ENCODE results near the gene SEZ6.

SEZ6 gene

DNA sequence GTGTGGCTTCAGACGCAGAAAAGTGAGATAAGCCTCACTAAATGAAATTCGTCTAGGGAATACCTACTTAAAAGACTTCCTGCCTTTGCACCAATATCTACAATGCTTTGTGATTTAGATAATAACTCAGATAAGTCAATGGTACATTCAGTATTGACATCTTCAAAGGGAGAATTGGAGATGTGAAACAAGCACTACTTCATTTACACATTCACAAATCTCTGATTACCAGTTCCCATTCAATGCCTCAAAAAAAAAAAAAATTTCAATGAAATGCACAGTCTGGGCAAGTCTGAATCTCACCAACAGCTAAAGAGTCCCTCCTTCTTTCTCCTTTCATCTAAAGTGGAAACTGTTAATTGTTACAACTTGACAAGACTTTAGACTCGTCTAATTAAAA lies 58.2 kb downstream of the SEZ6 start:
- no peaks in the 10 kb centered on the region for H3K36me3 ChIP-seq (replicated peaks; ENCODE audit: insufficient read depth, low read length)
- H3K9ac ChIP-seq (ENCODE audit: low read length): no peak overlapping the region
- no peak overlapping the region for H3K4me3 ChIP-seq (ENCODE audit: low read length)
- H3K9me3 ChIP-seq (replicated peaks; ENCODE audit: insufficient read depth, low read length): no peaks in the 10 kb centered on the region
- H3K27me3 ChIP-seq (replicated peaks; ENCODE audit: insufficient read depth, low read length): no peaks in the 10 kb centered on the region
- H4K20me1 ChIP-seq (ENCODE audit: insufficient read depth, low read length): peaks cover 12% of the 10 kb centered on the region
- H3K79me2 ChIP-seq (ENCODE audit: low read length): peaks cover 85% of the 10 kb centered on the region
- H3K27ac ChIP-seq (ENCODE audit: low read length): no peak overlapping the region
- no peak overlapping the region for H3K4me2 ChIP-seq (ENCODE audit: low read depth, low read length)
- DNase-seq: no peak
- no peaks in the 10 kb centered on the region for H3K9me2 ChIP-seq (replicated peaks; ENCODE audit: insufficient read depth, low read length)
- H3K4me1 ChIP-seq (ENCODE audit: low read length): peaks cover 12% of the 10 kb centered on the region
- peaks cover 27% of the 10 kb centered on the region for H3F3A ChIP-seq (ENCODE audit: insufficient read depth, low read length)
- H2AFZ ChIP-seq (ENCODE audit: low read length): no peak overlapping the region
- TF ChIP-seq EZH2 (optimal IDR thresholded peaks at IDR 0.05; ENCODE audit: low read depth, low read length) (no peak), EZH2phosphoT487 (IDR thresholded peaks at IDR 0.05; ENCODE audit: low read length) (no peak)
- TF ChIP-seq, protein P1, sequence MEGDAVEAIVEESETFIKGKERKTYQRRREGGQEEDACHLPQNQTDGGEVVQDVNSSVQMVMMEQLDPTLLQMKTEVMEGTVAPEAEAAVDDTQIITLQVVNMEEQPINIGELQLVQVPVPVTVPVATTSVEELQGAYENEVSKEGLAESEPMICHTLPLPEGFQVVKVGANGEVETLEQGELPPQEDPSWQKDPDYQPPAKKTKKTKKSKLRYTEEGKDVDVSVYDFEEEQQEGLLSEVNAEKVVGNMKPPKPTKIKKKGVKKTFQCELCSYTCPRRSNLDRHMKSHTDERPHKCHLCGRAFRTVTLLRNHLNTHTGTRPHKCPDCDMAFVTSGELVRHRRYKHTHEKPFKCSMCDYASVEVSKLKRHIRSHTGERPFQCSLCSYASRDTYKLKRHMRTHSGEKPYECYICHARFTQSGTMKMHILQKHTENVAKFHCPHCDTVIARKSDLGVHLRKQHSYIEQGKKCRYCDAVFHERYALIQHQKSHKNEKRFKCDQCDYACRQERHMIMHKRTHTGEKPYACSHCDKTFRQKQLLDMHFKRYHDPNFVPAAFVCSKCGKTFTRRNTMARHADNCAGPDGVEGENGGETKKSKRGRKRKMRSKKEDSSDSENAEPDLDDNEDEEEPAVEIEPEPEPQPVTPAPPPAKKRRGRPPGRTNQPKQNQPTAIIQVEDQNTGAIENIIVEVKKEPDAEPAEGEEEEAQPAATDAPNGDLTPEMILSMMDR (IDR thresholded peaks at IDR 0.05; ENCODE audit: low read length): no peak

DNA sequence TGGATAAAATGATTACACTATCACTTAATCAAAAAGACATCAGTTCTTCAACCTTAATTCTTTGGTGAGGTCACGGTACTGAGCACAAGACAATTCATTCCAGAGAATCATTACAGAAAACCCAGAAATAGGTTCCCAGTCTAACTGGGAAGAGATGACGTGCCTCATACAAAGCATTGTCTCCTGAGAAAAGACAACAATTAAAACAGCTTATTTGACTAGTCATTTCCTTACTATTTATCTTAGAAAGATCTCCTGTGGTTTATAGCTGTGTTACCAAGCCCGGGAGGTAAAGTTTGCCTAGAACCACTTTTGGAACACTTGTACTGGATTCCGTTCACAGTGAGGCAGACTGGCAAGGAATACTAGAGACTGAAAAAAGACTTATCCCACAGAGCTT lies 59.6 kb downstream of the SEZ6 start:
- H3K9me2 ChIP-seq (replicated peaks; ENCODE audit: insufficient read depth, low read length): no peaks in the 10 kb centered on the region
- no peak overlapping the region for H3K9ac ChIP-seq (ENCODE audit: low read length)
- H3K4me1 ChIP-seq (ENCODE audit: low read length): peaks cover 11% of the 10 kb centered on the region
- no peaks in the 10 kb centered on the region for H3K36me3 ChIP-seq (replicated peaks; ENCODE audit: insufficient read depth, low read length)
- peaks cover 12% of the 10 kb centered on the region for H4K20me1 ChIP-seq (ENCODE audit: insufficient read depth, low read length)
- no peak overlapping the region for H3K4me2 ChIP-seq (ENCODE audit: low read depth, low read length)
- TF ChIP-seq EZH2 (optimal IDR thresholded peaks at IDR 0.05; ENCODE audit: low read depth, low read length): no peak
- H2AFZ ChIP-seq (ENCODE audit: low read length): no peak overlapping the region
- no peaks in the 10 kb centered on the region for H3K27me3 ChIP-seq (replicated peaks; ENCODE audit: insufficient read depth, low read length)
- no peak overlapping the region for H3K4me3 ChIP-seq (ENCODE audit: low read length)
- H3F3A ChIP-seq (ENCODE audit: insufficient read depth, low read length): peaks cover 19% of the 10 kb centered on the region
- DNase-seq: no peak
- no peaks in the 10 kb centered on the region for H3K9me3 ChIP-seq (replicated peaks; ENCODE audit: insufficient read depth, low read length)
- peaks cover 99% of the 10 kb centered on the region for H3K79me2 ChIP-seq (ENCODE audit: low read length)
- H3K27ac ChIP-seq (ENCODE audit: low read length): no peak overlapping the region

DNA sequence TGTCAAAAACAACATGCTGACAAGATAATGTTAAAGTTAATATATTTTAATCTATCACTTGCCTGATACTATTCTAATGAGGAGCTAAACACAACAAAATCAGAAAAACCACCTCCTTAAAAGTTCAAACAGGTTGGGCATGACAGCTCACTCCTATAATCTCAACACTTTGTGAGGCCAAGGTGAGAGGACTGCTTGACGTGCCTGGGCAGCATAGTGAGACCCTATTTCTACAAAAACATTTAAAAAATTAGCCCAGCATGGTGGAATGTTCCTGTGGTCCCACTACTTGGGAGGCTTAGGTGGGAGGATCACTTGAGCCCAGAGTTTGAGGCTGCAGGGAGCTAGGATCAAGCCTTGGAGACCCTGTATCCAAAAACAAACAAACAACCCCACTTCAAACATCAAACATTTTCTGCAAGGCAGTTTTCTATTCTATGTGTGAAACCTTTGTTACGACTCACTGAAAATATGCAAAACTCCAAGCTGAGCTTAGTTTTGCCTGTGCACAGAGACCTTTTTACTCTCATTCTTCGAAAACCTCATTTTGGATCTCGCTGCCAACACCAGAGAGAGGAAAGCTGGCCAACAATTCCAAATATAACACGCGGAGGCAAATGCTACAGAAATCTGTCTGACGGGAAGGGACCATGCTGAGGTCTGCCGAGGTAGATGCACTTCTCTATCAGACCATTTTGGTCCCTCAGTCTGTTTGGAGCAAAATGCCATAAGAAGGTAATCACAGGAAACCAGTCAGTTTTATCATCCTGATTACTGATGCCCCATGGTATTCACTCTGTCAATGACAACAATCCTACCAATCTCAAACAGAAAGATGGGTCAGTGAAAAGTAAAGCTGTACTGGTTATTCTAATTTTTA lies 60.7 kb downstream of the SEZ6 start:
- H3K79me2 ChIP-seq (ENCODE audit: low read length): peaks cover 99% of the 10 kb centered on the region
- H3K9me2 ChIP-seq (replicated peaks; ENCODE audit: insufficient read depth, low read length): no peaks in the 10 kb centered on the region
- no peaks in the 10 kb centered on the region for H3K9me3 ChIP-seq (replicated peaks; ENCODE audit: insufficient read depth, low read length)
- H3K4me2 ChIP-seq (ENCODE audit: low read depth, low read length): no peak overlapping the region
- H3K27me3 ChIP-seq (replicated peaks; ENCODE audit: insufficient read depth, low read length): no peaks in the 10 kb centered on the region
- no peak overlapping the region for H2AFZ ChIP-seq (ENCODE audit: low read length)
- no peak for TF ChIP-seq EZH2 (optimal IDR thresholded peaks at IDR 0.05; ENCODE audit: low read depth, low read length)
- TF ChIP-seq, protein P1 (IDR thresholded peaks at IDR 0.05; ENCODE audit: low read length): no peak
- no peak for TF ChIP-seq EZH2phosphoT487 (IDR thresholded peaks at IDR 0.05; ENCODE audit: low read length)
- peaks cover 12% of the 10 kb centered on the region for H3F3A ChIP-seq (ENCODE audit: insufficient read depth, low read length)
- no peak overlapping the region for H3K27ac ChIP-seq (ENCODE audit: low read length)
- H3K4me1 ChIP-seq (ENCODE audit: low read length): peaks cover 11% of the 10 kb centered on the region
- no peak overlapping the region for H3K9ac ChIP-seq (ENCODE audit: low read length)
- H4K20me1 ChIP-seq (ENCODE audit: insufficient read depth, low read length): peaks cover 12% of the 10 kb centered on the region
- H3K4me3 ChIP-seq (ENCODE audit: low read length): no peak overlapping the region
- no peaks in the 10 kb centered on the region for H3K36me3 ChIP-seq (replicated peaks; ENCODE audit: insufficient read depth, low read length)
- DNase-seq: no peak

DNA sequence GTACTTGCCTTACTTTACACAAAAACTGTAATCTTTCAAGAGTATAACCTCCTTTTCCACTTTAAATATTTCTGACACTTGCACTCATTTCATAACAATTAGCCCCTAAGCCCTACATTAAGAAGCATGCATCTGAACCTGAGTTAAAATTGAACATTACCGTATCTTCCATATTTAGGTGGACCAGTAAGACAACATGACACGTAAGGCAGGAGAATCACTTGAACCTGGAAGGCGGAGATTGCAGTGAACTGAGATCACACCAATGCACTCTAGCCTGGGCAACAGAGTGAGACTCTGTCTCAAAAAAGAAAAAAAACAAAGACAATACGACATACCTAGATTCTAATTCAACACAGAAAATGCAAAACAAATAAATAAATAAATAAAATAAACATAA lies 61.5 kb downstream of the SEZ6 start:
- Histone ChIP-seq H2AFZ (ENCODE audit: low read length) (no peak overlapping the region), H3K27me3 (replicated peaks; ENCODE audit: insufficient read depth, low read length) (no peaks in the 10 kb centered on the region), H3K9me3 (replicated peaks; ENCODE audit: insufficient read depth, low read length) (no peaks in the 10 kb centered on the region), H3K4me2 (ENCODE audit: low read depth, low read length) (no peak overlapping the region), H3K4me1 (ENCODE audit: low read length) (peaks cover 11% of the 10 kb centered on the region), H3K4me3 (ENCODE audit: low read length) (no peak overlapping the region), H3K27ac (ENCODE audit: low read length) (no peak overlapping the region), H3K36me3 (replicated peaks; ENCODE audit: insufficient read depth, low read length) (no peaks in the 10 kb centered on the region), H3F3A (ENCODE audit: insufficient read depth, low read length) (0 out of 2 replicates have a peak, but pooled peaks cover 7% of the 10 kb centered on the region), H4K20me1 (ENCODE audit: insufficient read depth, low read length) (peaks cover 12% of the 10 kb centered on the region), H3K79me2 (ENCODE audit: low read length) (peaks cover 99% of the 10 kb centered on the region), H3K9ac (ENCODE audit: low read length) (no peak overlapping the region), H3K9me2 (replicated peaks; ENCODE audit: insufficient read depth, low read length) (no peaks in the 10 kb centered on the region)
- no peak for TF ChIP-seq EZH2phosphoT487 (IDR thresholded peaks at IDR 0.05; ENCODE audit: low read length)
- TF ChIP-seq EZH2 (optimal IDR thresholded peaks at IDR 0.05; ENCODE audit: low read depth, low read length): no peak
- TF ChIP-seq, protein P1 (IDR thresholded peaks at IDR 0.05; ENCODE audit: low read length): no peak
- no peak for DNase-seq

All from MM.1S (cell line).